Stimulated activated CD8-positive, alpha-beta memory T cell treated with anti-CD3 and anti-CD28 coated beads, Interleukin-2, amount 100 ng/mL, for 1 hour (primary cell): ENCODE results near the gene STYX.

Experiments
- DNase-seq, 2 donors: peaks; one replicate each; pipeline ENCODE4 v3.0.0-alpha.2; 2020; ENCODE audit warnings: low read depth in 2 of 2

Gene STYX

GRCh38 chr14:52729925-52730708 lies at the start of gene STYX:
Gene STYX (plus strand): TSS chr14:52730166. CDS start chr14:52730475, 309 bp downstream.
- peak; percentile 95 to 98 for DNase-seq

GRCh38 chr14:52683985-52684520 lies 45.9 kb upstream of the STYX start:
- DNase-seq = no peak

GRCh38 chr14:52686176-52686575 lies 43.8 kb upstream of the STYX start:
- DNase-seq = no peak

GRCh38 chr14:52690983-52691760 lies 38.8 kb upstream of the STYX start:
- no peak for DNase-seq

- no peak for DNase-seq
Measured at GRCh38 chr14:52692248-52692962, 37.6 kb upstream of the STYX start.

- no peak for DNase-seq
Measured at GRCh38 chr14:52693036-52693435, 36.9 kb upstream of the STYX start.

- no peak for DNase-seq
Measured at GRCh38 chr14:52693532-52693931, 36.4 kb upstream of the STYX start.

GRCh38 chr14:52694761-52695480 lies 35.0 kb upstream of the STYX start:
- peak; percentile 13 to 34 for DNase-seq

- peak; percentile 15 to 42 for DNase-seq
Measured at GRCh38 chr14:52695481-52696091, 34.4 kb upstream of the STYX start, which contains the start of gene ERO1A. Gene ERO1A (minus strand): TSS chr14:52695558. CDS start chr14:52695481, 77 bp downstream.

- no peak for DNase-seq
Measured at GRCh38 chr14:52700701-52701172, 29.2 kb upstream of the STYX start.

GRCh38 chr14:52701223-52701622 lies 28.7 kb upstream of the STYX start:
- no peak for DNase-seq

GRCh38 chr14:52703225-52703624 lies 26.7 kb upstream of the STYX start:
- no peak for DNase-seq

GRCh38 chr14:52703664-52704063 lies 26.3 kb upstream of the STYX start:
- no peak for DNase-seq

- peak in 1 of 2 donors; percentile 30 for DNase-seq
Measured at GRCh38 chr14:52706286-52706685, 23.7 kb upstream of the STYX start.

GRCh38 chr14:52706724-52707706 lies 23.0 kb upstream of the STYX start, which contains the start of gene PSMC6:
Gene PSMC6 (plus strand): TSS chr14:52707200. CDS start chr14:52707220, 20 bp downstream.
- DNase-seq = peak; percentile 87 to 93

GRCh38 chr14:52711666-52712065 lies 18.3 kb upstream of the STYX start:
- DNase-seq = no peak

- no peak for DNase-seq
Measured at GRCh38 chr14:52716155-52716554, 13.8 kb upstream of the STYX start.

- DNase-seq = no peak
Measured at GRCh38 chr14:52723514-52724359, 6.2 kb upstream of the STYX start.

GRCh38 chr14:52724360-52724644 lies 5.7 kb upstream of the STYX start:
- DNase-seq = no peak
